ENCODE data around the gene RSPRY1.

Gene RSPRY1

GRCh38 chr16:57231821-57232350 is 45.8 kb downstream of the RSPRY1 start:
- Histone ChIP-seq H3K36me3 (ENCODE audit: control insufficient read depth in 1 of 2, insufficient read depth in 2 of 2, low read length in 2 of 2) (peaks cover 61 to 85% of the 10 kb centered on the region in 2 donors), H3K4me3 (ENCODE audit: low read depth in 1 of 2, low read length in 2 of 2) (no peak overlapping the region), H3K27ac (ENCODE audit: low read length) (no peak overlapping the region), H3K4me1 (ENCODE audit: control insufficient read depth in 1 of 2, insufficient read depth in 2 of 2, low read length in 2 of 2) (no peaks in the 10 kb centered on the region), H3K9me3 (ENCODE audit: control insufficient read depth in 1 of 2, low read length in 2 of 2) (no peaks in the 10 kb centered on the region), H3K27me3 (ENCODE audit: low read depth, low read length) (no peaks in the 10 kb centered on the region)

- Histone ChIP-seq H3K27me3 (ENCODE audit: low read depth, low read length) (no peaks in the 10 kb centered on the region), H3K27ac (ENCODE audit: low read length) (no peak overlapping the region), H3K4me3 (ENCODE audit: low read depth in 1 of 2, low read length in 2 of 2) (no peak overlapping the region), H3K4me1 (ENCODE audit: control insufficient read depth in 1 of 2, insufficient read depth in 2 of 2, low read length in 2 of 2) (no peaks in the 10 kb centered on the region), H3K36me3 (ENCODE audit: control insufficient read depth in 1 of 2, insufficient read depth in 2 of 2, low read length in 2 of 2) (peaks cover 58 to 79% of the 10 kb centered on the region in 2 donors), H3K9me3 (ENCODE audit: control insufficient read depth in 1 of 2, low read length in 2 of 2) (no peaks in the 10 kb centered on the region)
Measured at GRCh38 chr16:57233944-57234706, 48.0 kb downstream of the RSPRY1 start.

- H3K27me3 ChIP-seq (ENCODE audit: low read depth, low read length) = no peaks in the 10 kb centered on the region
- no peaks in the 10 kb centered on the region for H3K4me1 ChIP-seq (ENCODE audit: control insufficient read depth in 1 of 2, insufficient read depth in 2 of 2, low read length in 2 of 2)
- no peaks in the 10 kb centered on the region for H3K9me3 ChIP-seq (ENCODE audit: control insufficient read depth in 1 of 2, low read length in 2 of 2)
- no peak overlapping the region for H3K27ac ChIP-seq (ENCODE audit: low read length)
- peaks cover 64 to 80% of the 10 kb centered on the region in 2 donors for H3K36me3 ChIP-seq (ENCODE audit: control insufficient read depth in 1 of 2, insufficient read depth in 2 of 2, low read length in 2 of 2)
- H3K4me3 ChIP-seq (ENCODE audit: low read depth in 1 of 2, low read length in 2 of 2) = no peak overlapping the region
Measured at GRCh38 chr16:57234707-57235092, 48.6 kb downstream of the RSPRY1 start.

- H3K9me3 ChIP-seq (ENCODE audit: control insufficient read depth in 1 of 2, low read length in 2 of 2) = no peaks in the 10 kb centered on the region
- H3K4me1 ChIP-seq (ENCODE audit: control insufficient read depth in 1 of 2, insufficient read depth in 2 of 2, low read length in 2 of 2) = no peaks in the 10 kb centered on the region
- H3K36me3 ChIP-seq (ENCODE audit: control insufficient read depth in 1 of 2, insufficient read depth in 2 of 2, low read length in 2 of 2) = peaks cover 65 to 82% of the 10 kb centered on the region in 2 donors
- no peak overlapping the region for H3K4me3 ChIP-seq (ENCODE audit: low read depth in 1 of 2, low read length in 2 of 2)
- no peaks in the 10 kb centered on the region for H3K27me3 ChIP-seq (ENCODE audit: low read depth, low read length)
- no peak overlapping the region for H3K27ac ChIP-seq (ENCODE audit: low read length)
Measured at GRCh38 chr16:57235128-57236021, 49.2 kb downstream of the RSPRY1 start.

GRCh38 chr16:57236022-57236350 is 49.9 kb downstream of the RSPRY1 start:
- H3K36me3 ChIP-seq (ENCODE audit: control insufficient read depth in 1 of 2, insufficient read depth in 2 of 2, low read length in 2 of 2) = peaks cover 59 to 78% of the 10 kb centered on the region in 2 donors

GRCh38 chr16:57238682-57239081 is 52.6 kb downstream of the RSPRY1 start:
- no peak overlapping the region for H3K4me3 ChIP-seq (ENCODE audit: low read depth in 1 of 2, low read length in 2 of 2)
- no peaks in the 10 kb centered on the region for H3K4me1 ChIP-seq (ENCODE audit: control insufficient read depth in 1 of 2, insufficient read depth in 2 of 2, low read length in 2 of 2)
- H3K27ac ChIP-seq (ENCODE audit: low read length) = no peak overlapping the region
- no peaks in the 10 kb centered on the region for H3K9me3 ChIP-seq (ENCODE audit: control insufficient read depth in 1 of 2, low read length in 2 of 2)
- H3K27me3 ChIP-seq (ENCODE audit: low read depth, low read length) = no peaks in the 10 kb centered on the region
- peaks cover 37 to 51% of the 10 kb centered on the region in 2 donors for H3K36me3 ChIP-seq (ENCODE audit: control insufficient read depth in 1 of 2, insufficient read depth in 2 of 2, low read length in 2 of 2)

More at GRCh38 chr16:57236022-57236350, 49.9 kb downstream of the RSPRY1 start:
- Histone ChIP-seq H3K27ac (ENCODE audit: low read length) (no peak overlapping the region), H3K9me3 (ENCODE audit: control insufficient read depth in 1 of 2, low read length in 2 of 2) (no peaks in the 10 kb centered on the region), H3K4me3 (ENCODE audit: low read depth in 1 of 2, low read length in 2 of 2) (no peak overlapping the region), H3K4me1 (ENCODE audit: control insufficient read depth in 1 of 2, insufficient read depth in 2 of 2, low read length in 2 of 2) (no peaks in the 10 kb centered on the region), H3K27me3 (ENCODE audit: low read depth, low read length) (no peaks in the 10 kb centered on the region)

- H3K36me3 ChIP-seq (ENCODE audit: control insufficient read depth in 1 of 2, insufficient read depth in 2 of 2, low read length in 2 of 2) = peaks cover 33 to 47% of the 10 kb centered on the region in 2 donors
Measured at GRCh38 chr16:57239107-57239506, 53.0 kb downstream of the RSPRY1 start.

GRCh38 chr16:57240851-57241250 is 54.7 kb downstream of the RSPRY1 start:
- Histone ChIP-seq H3K9me3 (ENCODE audit: control insufficient read depth in 1 of 2, low read length in 2 of 2) (no peaks in the 10 kb centered on the region), H3K27ac (ENCODE audit: low read length) (no peak overlapping the region), H3K4me1 (ENCODE audit: control insufficient read depth in 1 of 2, insufficient read depth in 2 of 2, low read length in 2 of 2) (peaks cover 1 to 6% of the 10 kb centered on the region in 2 donors), H3K4me3 (ENCODE audit: low read depth in 1 of 2, low read length in 2 of 2) (no peak overlapping the region), H3K36me3 (ENCODE audit: control insufficient read depth in 1 of 2, insufficient read depth in 2 of 2, low read length in 2 of 2) (peaks cover 19 to 30% of the 10 kb centered on the region in 2 donors), H3K27me3 (ENCODE audit: low read depth, low read length) (no peaks in the 10 kb centered on the region)

More at GRCh38 chr16:57239107-57239506, 53.0 kb downstream of the RSPRY1 start:
- Histone ChIP-seq H3K27ac (ENCODE audit: low read length) (no peak overlapping the region), H3K4me1 (ENCODE audit: control insufficient read depth in 1 of 2, insufficient read depth in 2 of 2, low read length in 2 of 2) (peaks cover 0 to under 1% of the 10 kb centered on the region in 2 donors), H3K27me3 (ENCODE audit: low read depth, low read length) (no peaks in the 10 kb centered on the region), H3K9me3 (ENCODE audit: control insufficient read depth in 1 of 2, low read length in 2 of 2) (no peaks in the 10 kb centered on the region), H3K4me3 (ENCODE audit: low read depth in 1 of 2, low read length in 2 of 2) (no peak overlapping the region)

GRCh38 chr16:57242650-57243049 is 56.5 kb downstream of the RSPRY1 start:
- Histone ChIP-seq H3K36me3 (ENCODE audit: control insufficient read depth in 1 of 2, insufficient read depth in 2 of 2, low read length in 2 of 2) (peaks cover 16 to 25% of the 10 kb centered on the region in 2 donors), H3K27ac (ENCODE audit: low read length) (no peak overlapping the region), H3K4me3 (ENCODE audit: low read depth in 1 of 2, low read length in 2 of 2) (no peak overlapping the region), H3K27me3 (ENCODE audit: low read depth, low read length) (no peaks in the 10 kb centered on the region), H3K4me1 (ENCODE audit: control insufficient read depth in 1 of 2, insufficient read depth in 2 of 2, low read length in 2 of 2) (peaks cover 5 to 11% of the 10 kb centered on the region in 2 donors), H3K9me3 (ENCODE audit: control insufficient read depth in 1 of 2, low read length in 2 of 2) (no peaks in the 10 kb centered on the region)

- Histone ChIP-seq H3K27ac (ENCODE audit: low read length) (peak overlapping the region; percentile 85), H3K27me3 (ENCODE audit: low read depth, low read length) (no peaks in the 10 kb centered on the region), H3K36me3 (ENCODE audit: control insufficient read depth in 1 of 2, insufficient read depth in 2 of 2, low read length in 2 of 2) (peaks cover 15 to 25% of the 10 kb centered on the region in 2 donors), H3K9me3 (ENCODE audit: control insufficient read depth in 1 of 2, low read length in 2 of 2) (no peaks in the 10 kb centered on the region), H3K4me3 (ENCODE audit: low read depth in 1 of 2, low read length in 2 of 2) (peak overlapping the region; percentile 68 to 82), H3K4me1 (ENCODE audit: control insufficient read depth in 1 of 2, insufficient read depth in 2 of 2, low read length in 2 of 2) (peaks cover 5 to 11% of the 10 kb centered on the region in 2 donors)
Measured at GRCh38 chr16:57244463-57244766, 58.3 kb downstream of the RSPRY1 start.

GRCh38 chr16:57244767-57245471 is 58.8 kb downstream of the RSPRY1 start, which contains the start of gene ARL2BP:
ARL2BP (plus strand) TSS chr16:57245259; CDS start chr16:57245368, 109 bp downstream.
- no peaks in the 10 kb centered on the region for H3K9me3 ChIP-seq (ENCODE audit: control insufficient read depth in 1 of 2, low read length in 2 of 2)
- no peaks in the 10 kb centered on the region for H3K27me3 ChIP-seq (ENCODE audit: low read depth, low read length)
- peak within 1 kb of the TSS; percentile 85 for H3K27ac ChIP-seq (ENCODE audit: low read length)
- peak within 1 kb of the TSS; percentile 77 to 82 for H3K4me3 ChIP-seq (ENCODE audit: low read depth in 1 of 2, low read length in 2 of 2)
- H3K4me1 ChIP-seq (ENCODE audit: control insufficient read depth in 1 of 2, insufficient read depth in 2 of 2, low read length in 2 of 2) = peaks cover 5 to 11% of the 10 kb centered on the region in 2 donors
- H3K36me3 ChIP-seq (ENCODE audit: control insufficient read depth in 1 of 2, insufficient read depth in 2 of 2, low read length in 2 of 2) = peaks cover 15 to 27% of the 10 kb centered on the region in 2 donors
